IMR-90 (cell line): ENCODE measurements around the gene CPOX.

Experiments used
- ELK1 ChIP-seq: fragments of 150-350 bp; IDR thresholded peaks from 2 replicates; pipeline ENCODE4 v1.6.1; 2016; ENCODE audit warnings: low read depth, mild to moderate bottlenecking, low read length, moderate library complexity, borderline replicate concordance
- FOS ChIP-seq: fragments of 150-350 bp; IDR thresholded peaks from 2 replicates; pipeline ENCODE4 v1.6.1; 2016; ENCODE audit warnings: low read depth, low read length
- POLR2A ChIP-seq: IDR thresholded peaks from 2 replicates; pipeline ENCODE4 v1.6.1; 2012; ENCODE audit warnings: mild to moderate bottlenecking, low read depth, low read length
- RCOR1 ChIP-seq: IDR thresholded peaks from 2 replicates; pipeline ENCODE4 v1.6.1; 2012; ENCODE audit warnings: mild to moderate bottlenecking, low read length, improper control_type of control experiment; ENCODE audit not compliant: insufficient replicate concordance
- RFX5 ChIP-seq: IDR thresholded peaks from 2 replicates; pipeline ENCODE4 v1.8.0; 2012; ENCODE audit warnings: low read depth, mild to moderate bottlenecking, low read length, moderate library complexity
- SMC3 ChIP-seq: fragments of 150-350 bp; IDR thresholded peaks from 2 replicates; pipeline ENCODE4 v1.6.1; 2016; ENCODE audit warnings: low read depth, mild to moderate bottlenecking, antibody characterized with exemption, low read length, moderate library complexity
- TF ChIP-seq, protein P1 (sequence below): conservative IDR thresholded peaks from 2 replicates; pipeline ENCODE4 v1.5.1; 2012; ENCODE audit warnings: mild to moderate bottlenecking, low read depth, low read length, improper control_type of control experiment

GRCh38 chr3:98602078-98602678 lies 8.8 kb upstream of the CPOX start:
- TF ChIP-seq SMC3 (peak; percentile 77), POLR2A (no peak), FOS (no peak), RCOR1 (no peak), ELK1 (no peak), RFX5 (no peak)
- TF ChIP-seq, protein P1, sequence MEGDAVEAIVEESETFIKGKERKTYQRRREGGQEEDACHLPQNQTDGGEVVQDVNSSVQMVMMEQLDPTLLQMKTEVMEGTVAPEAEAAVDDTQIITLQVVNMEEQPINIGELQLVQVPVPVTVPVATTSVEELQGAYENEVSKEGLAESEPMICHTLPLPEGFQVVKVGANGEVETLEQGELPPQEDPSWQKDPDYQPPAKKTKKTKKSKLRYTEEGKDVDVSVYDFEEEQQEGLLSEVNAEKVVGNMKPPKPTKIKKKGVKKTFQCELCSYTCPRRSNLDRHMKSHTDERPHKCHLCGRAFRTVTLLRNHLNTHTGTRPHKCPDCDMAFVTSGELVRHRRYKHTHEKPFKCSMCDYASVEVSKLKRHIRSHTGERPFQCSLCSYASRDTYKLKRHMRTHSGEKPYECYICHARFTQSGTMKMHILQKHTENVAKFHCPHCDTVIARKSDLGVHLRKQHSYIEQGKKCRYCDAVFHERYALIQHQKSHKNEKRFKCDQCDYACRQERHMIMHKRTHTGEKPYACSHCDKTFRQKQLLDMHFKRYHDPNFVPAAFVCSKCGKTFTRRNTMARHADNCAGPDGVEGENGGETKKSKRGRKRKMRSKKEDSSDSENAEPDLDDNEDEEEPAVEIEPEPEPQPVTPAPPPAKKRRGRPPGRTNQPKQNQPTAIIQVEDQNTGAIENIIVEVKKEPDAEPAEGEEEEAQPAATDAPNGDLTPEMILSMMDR, result peak; percentile 84
